K562 (cell line): ENCODE results near the gene MIDN.

Experiments
- CBFB ChIP-seq: sonication (generic); formaldehyde crosslinking; IDR thresholded peaks from 2 replicates; pipeline ENCODE4 v1.4.0; 2020; ENCODE audit warnings: mild to moderate bottlenecking, missing genetic modification reagents
- FOXM1 ChIP-seq, 2 experiments: fragments of 450-650 bp in 1 of 2; sonication (generic) in 1 of 2; formaldehyde crosslinking in 1 of 2; IDR thresholded peaks; 2 replicates each; pipeline versions ENCODE4 v1.6.1 to v1.9.0; 2017 to 2022; ENCODE audit warnings: low read depth in 2 of 2, mild to moderate bottlenecking in 2 of 2, missing genetic modification reagents in 1 of 2, moderate library complexity in 1 of 2
- JUNB ChIP-seq: fragments of 450-650 bp; formaldehyde crosslinking; conservative IDR thresholded peaks from 2 replicates; pipeline ENCODE4 v1.4.0; 2020; ENCODE audit warnings: mild to moderate bottlenecking
- MGA ChIP-seq: fragments of 450-650 bp; IDR thresholded peaks from 2 replicates; pipeline ENCODE4 v1.6.1; 2016; ENCODE audit warnings: mild to moderate bottlenecking, moderate library complexity
- NFRKB ChIP-seq: fragments of 450-650 bp; IDR thresholded peaks from 2 replicates; pipeline ENCODE4 v1.6.1; 2016; ENCODE audit warnings: low read depth
- RAD21 ChIP-seq, 2 experiments: fragments of 250-450 bp in 1 of 2; fragments of 450-650 bp in 1 of 2; sonication (Bioruptor Pico) in 1 of 2; formaldehyde crosslinking in 1 of 2; IDR thresholded peaks in 1 of 2; conservative IDR thresholded peaks in 1 of 2; 2 replicates each; pipeline versions ENCODE4 v1.4.0 to v1.8.0; 2020 to 2022; ENCODE audit warnings: mild to moderate bottlenecking in 2 of 2, moderate library complexity in 1 of 2
- RB1 ChIP-seq: fragments of 450-650 bp; IDR thresholded peaks from 2 replicates; pipeline ENCODE4 v1.6.1; 2017; ENCODE audit warnings: low read depth, mild to moderate bottlenecking
- ZNF212 ChIP-seq: fragments of 450-650 bp; formaldehyde crosslinking; IDR thresholded peaks from 2 replicates; pipeline ENCODE4 v1.4.0; 2020; ENCODE audit warnings: mild to moderate bottlenecking
- TF ChIP-seq, protein P1 (sequence below): sonication (generic); formaldehyde crosslinking; IDR thresholded peaks from 2 replicates; pipeline ENCODE4 v1.8.0; 2022; ENCODE audit warnings: mild to moderate bottlenecking, missing genetic modification reagents

DNA sequence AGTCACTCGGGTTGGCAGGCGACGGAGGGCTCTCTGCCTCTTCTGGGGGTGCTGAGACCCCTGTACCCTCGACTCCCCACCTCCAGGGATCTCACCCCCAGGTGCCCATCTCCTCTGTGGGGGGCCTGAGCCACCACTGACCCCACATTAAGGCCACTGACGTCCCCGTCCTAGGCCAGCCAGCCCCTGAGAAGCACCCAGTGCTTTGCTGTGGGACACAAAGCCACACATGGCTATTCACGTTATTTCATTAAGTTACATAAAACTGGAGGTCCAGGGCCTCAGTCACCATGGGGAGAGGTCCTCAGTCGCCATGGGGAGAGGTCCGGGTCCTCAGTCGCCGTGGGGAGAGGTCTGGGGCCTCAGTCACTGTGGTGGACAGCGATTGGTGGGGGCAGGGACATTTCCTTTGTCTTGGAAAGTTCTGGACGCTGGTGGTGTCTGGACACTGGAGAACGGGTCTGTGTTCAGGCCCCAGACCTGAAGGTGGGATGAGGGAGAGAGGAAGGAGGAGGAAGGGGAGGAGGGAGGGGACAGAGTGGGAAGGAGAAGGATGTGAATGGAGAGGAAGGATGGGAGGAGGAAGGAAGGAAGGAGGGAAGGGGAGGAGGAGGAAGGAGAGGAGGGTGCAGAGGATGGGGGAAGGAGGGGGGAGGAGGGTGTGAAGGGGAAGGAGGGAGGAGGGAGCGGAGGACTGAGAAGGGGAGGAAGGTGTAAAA lies 33.3 kb downstream of the MIDN start:
- TF ChIP-seq NFRKB (no peak), JUNB (no peak), RAD21 (CRISPR knock-in tag; conservative IDR thresholded peaks at IDR 0.05 in 1 of 2, IDR thresholded peaks at IDR 0.05 in 1 of 2) (no peak), MGA (no peak), CBFB (CRISPR knock-in tag) (no peak), RB1 (no peak), ZNF212 (CRISPR knock-in tag) (no peak), FOXM1 (IDR thresholded peaks at IDR 0.05; ENCODE audit: low read depth) (no peak), FOXM1 (CRISPR knock-in tag; IDR thresholded peaks at IDR 0.05; ENCODE audit: low read depth) (no peak)
- TF ChIP-seq, protein P1, sequence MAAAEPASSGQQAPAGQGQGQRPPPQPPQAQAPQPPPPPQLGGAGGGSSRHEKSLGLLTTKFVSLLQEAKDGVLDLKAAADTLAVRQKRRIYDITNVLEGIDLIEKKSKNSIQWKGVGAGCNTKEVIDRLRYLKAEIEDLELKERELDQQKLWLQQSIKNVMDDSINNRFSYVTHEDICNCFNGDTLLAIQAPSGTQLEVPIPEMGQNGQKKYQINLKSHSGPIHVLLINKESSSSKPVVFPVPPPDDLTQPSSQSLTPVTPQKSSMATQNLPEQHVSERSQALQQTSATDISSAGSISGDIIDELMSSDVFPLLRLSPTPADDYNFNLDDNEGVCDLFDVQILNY (CRISPR knock-in tag): no peak
